HUES64 (cell line): Measurements from ENCODE around the gene TUT4.
A peak's percentile ranks its signal among the peaks of the same experiment; 100 is the strongest.

Experiments
- H3K27ac ChIP-seq: 2 replicates; pipeline ENCODE4 v1.7.0; 2013; ENCODE audit warnings: low read depth, low read length, inconsistent platforms
- H3K27me3 ChIP-seq: 2 replicates; pipeline ENCODE4 v1.6.1; 2013; ENCODE audit warnings: mild to moderate bottlenecking, low read length; ENCODE audit not compliant: insufficient read depth
- H3K36me3 ChIP-seq: 2 replicates; pipeline ENCODE4 v1.6.1; 2013; ENCODE audit warnings: mild to moderate bottlenecking, low read length; ENCODE audit not compliant: insufficient read depth
- H3K4me1 ChIP-seq: 2 replicates; pipeline ENCODE4 v1.6.1; 2013; ENCODE audit warnings: mild to moderate bottlenecking, low read length, moderate library complexity; ENCODE audit not compliant: insufficient read depth
- H3K4me3 ChIP-seq: 2 replicates; pipeline ENCODE4 v1.5.1; 2013; ENCODE audit warnings: mild to moderate bottlenecking, low read length, moderate library complexity
- H3K9ac ChIP-seq: 2 replicates; pipeline ENCODE4 v1.6.1; 2013; ENCODE audit warnings: mild to moderate bottlenecking, low read depth, low read length
- H3K9me3 ChIP-seq: 2 replicates; pipeline ENCODE4 v1.6.1; 2013; ENCODE audit warnings: low read depth, low read length; ENCODE audit not compliant: insufficient read depth
- WGBS: fragments of 150-250, 120-280 bp; methylation state at CpG from one replicate; pipeline ENCODE4 v1.1.7; 2013; ENCODE audit warnings: missing lambda C conversion rate; 5-methylcytosine and 5-hydroxymethylcytosine counted together

The TUT4 gene

GRCh38 chr1:52551507-52552235 is 1.2 kb downstream of the TUT4 start:
- no peaks in the 10 kb centered on the region for H3K36me3 ChIP-seq
- no peaks in the 10 kb centered on the region for H3K9me3 ChIP-seq
- peak overlapping the region; percentile 89 for H3K9ac ChIP-seq
- peak overlapping the region; percentile 98 for H3K4me3 ChIP-seq
- peaks cover 35% of the 10 kb centered on the region for H3K4me1 ChIP-seq
- H3K27ac ChIP-seq: no peak overlapping the region; the same call in 1 of the 2 replicates
- 14% methylated on average over 18 of the region's 20 CpGs for WGBS
- 0 out of 2 replicates have a peak, but pooled peaks cover 2% of the 10 kb centered on the region for H3K27me3 ChIP-seq

GRCh38 chr1:52550447-52550846 is 2.4 kb downstream of the TUT4 start:
- Histone ChIP-seq H3K9me3 (no peaks in the 10 kb centered on the region), H3K4me1 (peaks cover 35% of the 10 kb centered on the region), H3K4me3 (no peak overlapping the region), H3K27me3 (0 out of 2 replicates have a peak, but pooled peaks cover 1% of the 10 kb centered on the region), H3K27ac (no peak overlapping the region), H3K36me3 (no peaks in the 10 kb centered on the region), H3K9ac (no peak overlapping the region)
- WGBS: 82% methylated on average over 6 of the region's 7 CpGs

- Histone ChIP-seq H3K9me3 (no peaks in the 10 kb centered on the region), H3K27me3 (no peaks in the 10 kb centered on the region), H3K4me3 (no peak overlapping the region), H3K27ac (no peak overlapping the region), H3K36me3 (0 out of 2 replicates have a peak, but pooled peaks cover under 1% of the 10 kb centered on the region), H3K4me1 (peaks cover 24% of the 10 kb centered on the region), H3K9ac (no peak overlapping the region)
Measured at GRCh38 chr1:52549267-52549666, 3.6 kb downstream of the TUT4 start.

GRCh38 chr1:52546852-52547251 is 6.0 kb downstream of the TUT4 start:
- no peak overlapping the region for H3K27ac ChIP-seq
- no peak overlapping the region for H3K4me3 ChIP-seq
- peaks cover 16% of the 10 kb centered on the region for H3K9me3 ChIP-seq
- H3K9ac ChIP-seq: no peak overlapping the region
- no peaks in the 10 kb centered on the region for H3K27me3 ChIP-seq
- H3K4me1 ChIP-seq: peaks cover 21% of the 10 kb centered on the region
- WGBS: 99% methylated on average over 5 of the region's 5 CpGs
- 0 out of 2 replicates have a peak, but pooled peaks cover 5% of the 10 kb centered on the region for H3K36me3 ChIP-seq

GRCh38 chr1:52544665-52545525 is 8.0 kb downstream of the TUT4 start:
- no peak overlapping the region for H3K9ac ChIP-seq
- 0 out of 2 replicates have a peak, but pooled peaks cover 5% of the 10 kb centered on the region for H3K36me3 ChIP-seq
- 96% methylated on average over 7 of the region's 8 CpGs for WGBS
- H3K4me3 ChIP-seq: no peak overlapping the region
- H3K27ac ChIP-seq: no peak overlapping the region
- H3K9me3 ChIP-seq: peaks cover 16% of the 10 kb centered on the region
- no peaks in the 10 kb centered on the region for H3K27me3 ChIP-seq
- H3K4me1 ChIP-seq: 0 out of 2 replicates have a peak, but pooled peaks cover 5% of the 10 kb centered on the region

GRCh38 chr1:52542085-52542688 is 10.7 kb downstream of the TUT4 start:
- Histone ChIP-seq H3K9ac (no peak overlapping the region), H3K9me3 (peaks cover 16% of the 10 kb centered on the region), H3K4me1 (no peaks in the 10 kb centered on the region), H3K4me3 (no peak overlapping the region), H3K27ac (no peak overlapping the region), H3K36me3 (0 out of 2 replicates have a peak, but pooled peaks cover 5% of the 10 kb centered on the region), H3K27me3 (no peaks in the 10 kb centered on the region)
- WGBS: 93% methylated on average over 5 of the region's 5 CpGs

GRCh38 chr1:52534928-52535764 is 17.7 kb downstream of the TUT4 start:
- H3K4me1 ChIP-seq: no peaks in the 10 kb centered on the region
- no peaks in the 10 kb centered on the region for H3K36me3 ChIP-seq
- no peak overlapping the region for H3K4me3 ChIP-seq
- no peaks in the 10 kb centered on the region; the same call in 1 of the 2 replicates for H3K9me3 ChIP-seq
- 96% methylated on average over 1 of the region's 2 CpGs for WGBS
- no peak overlapping the region for H3K27ac ChIP-seq
- no peaks in the 10 kb centered on the region for H3K27me3 ChIP-seq
- no peak overlapping the region for H3K9ac ChIP-seq

GRCh38 chr1:52533713-52534112 is 19.2 kb downstream of the TUT4 start:
- H3K4me1 ChIP-seq: no peaks in the 10 kb centered on the region
- no peak overlapping the region for H3K27ac ChIP-seq
- H3K9me3 ChIP-seq: no peaks in the 10 kb centered on the region; the same call in 1 of the 2 replicates
- H3K27me3 ChIP-seq: no peaks in the 10 kb centered on the region
- no peak overlapping the region for H3K4me3 ChIP-seq
- H3K9ac ChIP-seq: no peak overlapping the region
- no peaks in the 10 kb centered on the region for H3K36me3 ChIP-seq
- 93% methylated on average over 9 of the region's 9 CpGs for WGBS

GRCh38 chr1:52532731-52533327 is 20.1 kb downstream of the TUT4 start:
- no peak overlapping the region for H3K4me3 ChIP-seq
- WGBS: 100% methylated on average over 2 of the region's 2 CpGs

GRCh38 chr1:52532247-52532646 is 20.6 kb downstream of the TUT4 start:
- no peak overlapping the region for H3K9ac ChIP-seq

More at GRCh38 chr1:52532731-52533327, 20.1 kb downstream of the TUT4 start:
- Histone ChIP-seq H3K9ac (no peak overlapping the region), H3K36me3 (no peaks in the 10 kb centered on the region), H3K27ac (no peak overlapping the region), H3K9me3 (no peaks in the 10 kb centered on the region; the same call in 1 of the 2 replicates), H3K27me3 (no peaks in the 10 kb centered on the region), H3K4me1 (no peaks in the 10 kb centered on the region)

More at GRCh38 chr1:52532247-52532646, 20.6 kb downstream of the TUT4 start:
- 93% methylated on average over 8 of the region's 8 CpGs for WGBS
- H3K9me3 ChIP-seq: no peaks in the 10 kb centered on the region; the same call in 1 of the 2 replicates
- H3K4me3 ChIP-seq: no peak overlapping the region
- no peaks in the 10 kb centered on the region for H3K27me3 ChIP-seq
- no peaks in the 10 kb centered on the region for H3K4me1 ChIP-seq
- no peaks in the 10 kb centered on the region for H3K36me3 ChIP-seq
- no peak overlapping the region for H3K27ac ChIP-seq
